ENCODE measurements around the gene CYBA. TPM values are rescaled to one million over a fixed set of nuclear protein-coding genes. Genes with fewer than 3 reads are reported as not detected.

CYBA gene
- total and polyA plus RNA-seq, 2 of the 4 experiments (the other 2 are of a cell fraction): 65.6 to 169 TPM

DNA sequence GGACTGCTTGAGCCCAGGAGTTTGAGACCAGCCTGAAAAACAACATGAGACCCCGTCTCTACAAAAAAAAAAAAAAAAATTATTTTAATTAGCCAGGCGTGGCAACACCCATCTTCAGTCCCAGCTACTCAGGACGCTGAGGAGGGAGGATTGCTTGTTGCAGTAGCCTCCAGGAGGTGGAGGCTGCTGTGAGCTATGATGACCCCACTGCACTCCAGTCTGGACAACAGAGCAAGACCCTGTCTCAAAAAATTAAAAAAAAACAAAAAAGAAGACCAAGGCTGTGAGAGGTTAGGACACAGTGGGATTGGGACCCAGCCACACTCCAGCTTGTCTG, 36.8 kb upstream of the CYBA start:
- H2BK120ac ChIP-seq (ENCODE audit: low read depth, low read length): no peak overlapping the region
- no CpG with 5 or more reads among the region's 3 CpGs for WGBS, 2 experiments (ENCODE audit: extremely low coverage in 2 of 2, insufficient read length in 1 of 2)
- BruUV-seq (replicated peaks): no TSS peak
- peaks cover 7% of the 10 kb centered on the region; the same call in 1 of the 2 replicates for H3K4me1 ChIP-seq (ENCODE audit: control insufficient read depth, insufficient read depth, low read length)
- H3K36me3 ChIP-seq (ENCODE audit: control insufficient read depth, insufficient read depth, low read length): no peaks in the 10 kb centered on the region
- peaks cover 40% of the 10 kb centered on the region for H3K27me3 ChIP-seq (ENCODE audit: control insufficient read depth, insufficient read depth, low read length)
- H2BK5ac ChIP-seq (ENCODE audit: low read depth, low read length, poor library complexity, severe bottlenecking): no peak overlapping the region
- dilution Hi-C loops (cut with HindIII; ENCODE audit: low sequenced_read_pairs, unreplicated experiment) (no loop called here), in situ Hi-C loops (cut with MboI; ENCODE audit: low sequenced_read_pairs) (no loop called here), intact Hi-C loops (cut with micrococcal nuclease) (no loop called here)
- H2AK5ac ChIP-seq (ENCODE audit: low read depth, low read length): no peak overlapping the region
- H3K27ac ChIP-seq (ENCODE audit: insufficient read depth, low read length): no peak overlapping the region
- no peak overlapping the region for H2BK15ac ChIP-seq (ENCODE audit: low read depth, low read length)
- no peak for TF ChIP-seq CHD1 (IDR thresholded peaks at IDR 0.05; ENCODE audit: low read depth, low read length)
- no peak for TF ChIP-seq RAD21 (IDR thresholded peaks at IDR 0.05; ENCODE audit: low read length)
- no peak for TF ChIP-seq MAZ (IDR thresholded peaks at IDR 0.05; ENCODE audit: borderline replicate concordance, low read depth, low read length)
- TF ChIP-seq, protein P1, sequence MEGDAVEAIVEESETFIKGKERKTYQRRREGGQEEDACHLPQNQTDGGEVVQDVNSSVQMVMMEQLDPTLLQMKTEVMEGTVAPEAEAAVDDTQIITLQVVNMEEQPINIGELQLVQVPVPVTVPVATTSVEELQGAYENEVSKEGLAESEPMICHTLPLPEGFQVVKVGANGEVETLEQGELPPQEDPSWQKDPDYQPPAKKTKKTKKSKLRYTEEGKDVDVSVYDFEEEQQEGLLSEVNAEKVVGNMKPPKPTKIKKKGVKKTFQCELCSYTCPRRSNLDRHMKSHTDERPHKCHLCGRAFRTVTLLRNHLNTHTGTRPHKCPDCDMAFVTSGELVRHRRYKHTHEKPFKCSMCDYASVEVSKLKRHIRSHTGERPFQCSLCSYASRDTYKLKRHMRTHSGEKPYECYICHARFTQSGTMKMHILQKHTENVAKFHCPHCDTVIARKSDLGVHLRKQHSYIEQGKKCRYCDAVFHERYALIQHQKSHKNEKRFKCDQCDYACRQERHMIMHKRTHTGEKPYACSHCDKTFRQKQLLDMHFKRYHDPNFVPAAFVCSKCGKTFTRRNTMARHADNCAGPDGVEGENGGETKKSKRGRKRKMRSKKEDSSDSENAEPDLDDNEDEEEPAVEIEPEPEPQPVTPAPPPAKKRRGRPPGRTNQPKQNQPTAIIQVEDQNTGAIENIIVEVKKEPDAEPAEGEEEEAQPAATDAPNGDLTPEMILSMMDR (conservative IDR thresholded peaks at IDR 0.05; ENCODE audit: low read depth, low read length): no peak
- TF ChIP-seq FOS (IDR thresholded peaks at IDR 0.05; ENCODE audit: low read depth, low read length): no peak
- TF ChIP-seq MXI1 (IDR thresholded peaks at IDR 0.05; ENCODE audit: borderline replicate concordance, low read depth, low read length): no peak
- no peak for TF ChIP-seq SMC3 (IDR thresholded peaks at IDR 0.05; ENCODE audit: low read depth, low read length)
- no peak for TF ChIP-seq POLR2A (IDR thresholded peaks at IDR 0.05; ENCODE audit: low read depth, low read length)
- no peak for TF ChIP-seq CEBPB (IDR thresholded peaks at IDR 0.05; ENCODE audit: low read depth, low read length)
- TF ChIP-seq NFE2L2 (IDR thresholded peaks at IDR 0.05; ENCODE audit: low read depth, low read length): no peak
- TF ChIP-seq, protein P2, sequence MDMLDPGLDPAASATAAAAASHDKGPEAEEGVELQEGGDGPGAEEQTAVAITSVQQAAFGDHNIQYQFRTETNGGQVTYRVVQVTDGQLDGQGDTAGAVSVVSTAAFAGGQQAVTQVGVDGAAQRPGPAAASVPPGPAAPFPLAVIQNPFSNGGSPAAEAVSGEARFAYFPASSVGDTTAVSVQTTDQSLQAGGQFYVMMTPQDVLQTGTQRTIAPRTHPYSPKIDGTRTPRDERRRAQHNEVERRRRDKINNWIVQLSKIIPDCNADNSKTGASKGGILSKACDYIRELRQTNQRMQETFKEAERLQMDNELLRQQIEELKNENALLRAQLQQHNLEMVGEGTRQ (IDR thresholded peaks at IDR 0.05; ENCODE audit: low read depth, low read length): no peak
- no peak for TF ChIP-seq BHLHE40 (IDR thresholded peaks at IDR 0.05; ENCODE audit: low read depth, low read length)
- POLR2A ChIA-PET (ENCODE audit: unreplicated experiment): no interaction called here
- H4K20me1 ChIP-seq (ENCODE audit: insufficient read depth, low read length): peaks cover 7% of the 10 kb centered on the region; the same call in 1 of the 2 replicates
- no peak overlapping the region for H3K4ac ChIP-seq (ENCODE audit: low read depth, low read length)
- H2AK9ac ChIP-seq (replicated peaks; ENCODE audit: low read depth, low read length, poor library complexity): no peak overlapping the region
- DNase-seq (no peak), ATAC-seq (ENCODE audit: low read depth) (no peak)
- H4K5ac ChIP-seq (ENCODE audit: low read depth, low read length): no peak overlapping the region
- H3K4me3 ChIP-seq (ENCODE audit: insufficient read depth, low read depth, low read length): no peak overlapping the region
- H3K9me3 ChIP-seq (ENCODE audit: control insufficient read depth, insufficient read depth, low read length): no peaks in the 10 kb centered on the region
- H4K8ac ChIP-seq (ENCODE audit: low read depth in 2 of 2, low read length in 2 of 2): no peak overlapping the region
- no peaks in the 10 kb centered on the region for H3K79me1 ChIP-seq (ENCODE audit: low read depth in 1 of 2, low read length in 2 of 2)
- H3K14ac ChIP-seq (replicated peaks; ENCODE audit: low read depth, low read length): no peak overlapping the region
- no peak overlapping the region for H3K23ac ChIP-seq (ENCODE audit: low read depth, low read length)
- no peak overlapping the region for H2BK20ac ChIP-seq (ENCODE audit: low read depth, low read length)
- no peak overlapping the region for H2AFZ ChIP-seq (replicated peaks; ENCODE audit: low read length, poor library complexity)
- no peak overlapping the region for H3K56ac ChIP-seq (ENCODE audit: extremely low read depth, insufficient read depth, low read length)
- no peaks in the 10 kb centered on the region for H3K9me1 ChIP-seq (ENCODE audit: insufficient read depth, low read length)
- no peak overlapping the region for H3K9ac ChIP-seq (ENCODE audit: low read depth, low read length)
- H4K91ac ChIP-seq (ENCODE audit: insufficient read depth, low read depth, low read length): no peak overlapping the region
- H3K18ac ChIP-seq (ENCODE audit: low read depth, low read length): no peak overlapping the region
- CTCF ChIA-PET: interaction anchor here (0.7 kb wide), 1 partner anchor 1247 kb away, joined by 3 read pairs; no protein-coding TSS in a partner anchor
- H3K4me2 ChIP-seq (ENCODE audit: low read depth, low read length): no peak overlapping the region

All from IMR-90 (cell line).